Endodermal cell (in vitro differentiated cells): ENCODE measurements around the gene PLEKHG2. TPM values are rescaled to one million over a fixed set of nuclear protein-coding genes. Genes with fewer than 3 reads are reported as not detected.

Experiments used
- DNase-seq: peaks from one replicate; pipeline ENCODE4 v3.0.0-alpha.2; 2017
- H3K27ac ChIP-seq: 2 replicates; pipeline ENCODE4 v1.5.1; 2013; ENCODE audit warnings: mild to moderate bottlenecking, low read depth, low read length, moderate library complexity
- H3K27me3 ChIP-seq: 2 replicates; pipeline ENCODE4 v1.6.1; 2013; ENCODE audit warnings: mild to moderate bottlenecking, low read length, moderate library complexity; ENCODE audit not compliant: insufficient read depth, control insufficient read depth, poor library complexity, severe bottlenecking
- H3K36me3 ChIP-seq: 2 replicates; pipeline ENCODE4 v1.7.0; 2013; ENCODE audit warnings: mild to moderate bottlenecking, low read length, moderate library complexity; ENCODE audit not compliant: control insufficient read depth, insufficient read depth
- H3K4me1 ChIP-seq: one replicate; pipeline ENCODE4 v1.7.0; 2013; ENCODE audit warnings: low read length; ENCODE audit not compliant: control insufficient read depth, insufficient read depth
- H3K4me3 ChIP-seq: 2 replicates; pipeline ENCODE4 v1.5.1; 2013; ENCODE audit warnings: mild to moderate bottlenecking, low read length, moderate library complexity
- H3K9ac ChIP-seq: 2 replicates; pipeline ENCODE4 v1.6.1; 2013; ENCODE audit warnings: mild to moderate bottlenecking, low read length, moderate library complexity; ENCODE audit not compliant: poor library complexity, severe bottlenecking; ENCODE audit errors: extremely low read depth
- H3K9me3 ChIP-seq: 2 replicates; pipeline ENCODE4 v1.6.1; 2013; ENCODE audit warnings: mild to moderate bottlenecking, low read length, moderate library complexity; ENCODE audit not compliant: control insufficient read depth
- H3K27ac Mint-ChIP-seq: 2 replicates; pipeline ENCODE4 v1.8.0; 2020; ENCODE audit warnings: mixed read lengths
- H3K27me3 Mint-ChIP-seq: 2 replicates; pipeline ENCODE4 v1.8.0; 2021; ENCODE audit warnings: mild to moderate bottlenecking, mixed read lengths; ENCODE audit not compliant: insufficient read depth
- H3K36me3 Mint-ChIP-seq: 2 replicates; pipeline ENCODE4 v1.8.0; 2020; ENCODE audit warnings: low read depth, mixed read lengths
- H3K4me1 Mint-ChIP-seq: 2 replicates; pipeline ENCODE4 v1.8.0; 2020; ENCODE audit warnings: mixed read lengths
- H3K4me3 Mint-ChIP-seq: 2 replicates; pipeline ENCODE4 v1.8.0; 2020; ENCODE audit warnings: mild to moderate bottlenecking, moderate library complexity, mixed read lengths
- H3K9me3 Mint-ChIP-seq: 2 replicates; pipeline ENCODE4 v1.8.0; 2020; ENCODE audit warnings: mild to moderate bottlenecking, mixed read lengths
- WGBS, 2 experiments: methylation state at CpG; one replicate each; pipeline versions ENCODE4 v1.1.5 to v1.1.7; 2013; ENCODE audit warnings: missing lambda C conversion rate in 2 of 2, mixed read lengths in 1 of 2; ENCODE audit not compliant: insufficient coverage in 1 of 2, insufficient read length in 1 of 2; 5-methylcytosine and 5-hydroxymethylcytosine counted together
- total RNA-seq, 2 donors: library from RNA; stranded (reverse); fragmentation: NEBNext Ultra II Directional in 1 of 2; extraction: Animal tissue kit (Norgen Biotek cat#: 25700) in 1 of 2; gene quantifications; 2 replicates in 1 of 2; 3 replicates in 1 of 2; pipeline ENCODE4 v1.2.1, GENCODE V29; 2021
- TF ChIP-seq, protein P1 (sequence below): fragments of 200-600 bp; sonication (generic); conservative IDR thresholded peaks from 2 replicates; pipeline ENCODE4 v1.5.0; 2021; ENCODE audit warnings: antibody characterized with exemption, mild to moderate bottlenecking

The PLEKHG2 gene
- total RNA-seq, 2 donors from 2014 or later = 127 to 160 TPM

DNA sequence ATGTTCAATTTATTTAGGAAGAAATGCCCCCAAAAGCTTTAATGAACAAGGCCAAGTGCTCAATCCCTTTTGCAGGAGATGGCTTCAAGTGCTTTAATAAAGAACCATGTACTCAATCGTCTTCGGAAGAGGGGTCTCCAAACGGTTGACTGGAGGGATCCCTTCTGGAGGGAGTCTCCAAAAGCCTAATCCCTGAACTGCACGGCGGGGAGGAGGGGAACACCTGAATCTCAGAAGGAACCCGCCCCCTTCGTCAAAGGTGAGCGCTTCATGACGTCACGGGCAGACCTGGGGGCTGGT lies 22.1 kb upstream of the PLEKHG2 start:
- peaks cover 7% of the 10 kb centered on the region for H3K4me1 ChIP-seq
- H3K9me3 ChIP-seq = no peaks in the 10 kb centered on the region
- Mint-ChIP-seq H3K36me3 (peaks cover 54% of the 10 kb centered on the region), H3K9me3 (no peaks in the 10 kb centered on the region), H3K4me1 (peaks cover 12% of the 10 kb centered on the region), H3K27me3 (no peaks in the 10 kb centered on the region), H3K27ac (peak overlapping the region; percentile 99), H3K4me3 (peak overlapping the region; percentile 90)
- H3K36me3 ChIP-seq = peaks cover 60% of the 10 kb centered on the region
- no peak for DNase-seq
- H3K9ac ChIP-seq = peak overlapping the region; percentile 90
- no peaks in the 10 kb centered on the region for H3K27me3 ChIP-seq
- TF ChIP-seq, protein P1, sequence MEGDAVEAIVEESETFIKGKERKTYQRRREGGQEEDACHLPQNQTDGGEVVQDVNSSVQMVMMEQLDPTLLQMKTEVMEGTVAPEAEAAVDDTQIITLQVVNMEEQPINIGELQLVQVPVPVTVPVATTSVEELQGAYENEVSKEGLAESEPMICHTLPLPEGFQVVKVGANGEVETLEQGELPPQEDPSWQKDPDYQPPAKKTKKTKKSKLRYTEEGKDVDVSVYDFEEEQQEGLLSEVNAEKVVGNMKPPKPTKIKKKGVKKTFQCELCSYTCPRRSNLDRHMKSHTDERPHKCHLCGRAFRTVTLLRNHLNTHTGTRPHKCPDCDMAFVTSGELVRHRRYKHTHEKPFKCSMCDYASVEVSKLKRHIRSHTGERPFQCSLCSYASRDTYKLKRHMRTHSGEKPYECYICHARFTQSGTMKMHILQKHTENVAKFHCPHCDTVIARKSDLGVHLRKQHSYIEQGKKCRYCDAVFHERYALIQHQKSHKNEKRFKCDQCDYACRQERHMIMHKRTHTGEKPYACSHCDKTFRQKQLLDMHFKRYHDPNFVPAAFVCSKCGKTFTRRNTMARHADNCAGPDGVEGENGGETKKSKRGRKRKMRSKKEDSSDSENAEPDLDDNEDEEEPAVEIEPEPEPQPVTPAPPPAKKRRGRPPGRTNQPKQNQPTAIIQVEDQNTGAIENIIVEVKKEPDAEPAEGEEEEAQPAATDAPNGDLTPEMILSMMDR = no peak
- peak overlapping the region; percentile 93 for H3K4me3 ChIP-seq
- 0 to 4% methylated on average over 5 to 10 of the region's 10 CpGs for WGBS, 2 experiments
- peak overlapping the region; percentile 96 for H3K27ac ChIP-seq

DNA sequence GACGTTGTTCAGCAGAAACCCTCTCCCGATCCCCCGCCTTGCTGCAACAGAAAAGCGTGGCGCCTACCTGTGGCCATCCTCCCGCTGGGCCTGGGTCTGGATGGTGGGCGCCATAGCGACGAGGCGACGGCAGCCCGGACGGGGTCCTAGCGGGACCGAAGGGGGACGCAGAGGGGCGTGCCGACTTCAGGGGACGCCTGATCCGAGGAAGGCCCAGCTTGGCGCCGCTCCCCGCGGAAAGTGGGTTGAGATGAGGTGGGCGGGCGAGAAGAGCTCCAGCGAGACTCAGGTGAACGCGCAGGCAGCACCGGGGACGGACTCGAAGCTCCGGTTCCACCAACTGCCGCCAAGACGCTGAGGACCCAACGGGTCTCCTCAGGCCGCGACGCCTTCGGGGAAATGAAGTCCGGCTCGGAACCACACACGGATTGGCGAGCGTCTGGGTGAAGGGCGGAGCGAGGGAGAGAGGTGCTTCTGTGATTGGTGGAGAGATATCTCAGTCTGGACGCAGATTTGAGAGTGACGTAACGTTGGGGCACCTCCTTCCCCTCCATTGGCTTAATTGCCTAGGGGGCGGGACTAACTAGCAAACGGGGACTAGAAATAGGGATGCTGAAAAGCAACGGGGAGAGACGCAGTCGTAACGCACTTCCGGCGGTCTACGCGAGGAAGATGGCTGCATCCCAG lies 21.6 kb upstream of the PLEKHG2 start, which contains the start of the genes MED29 and PAF1:
Gene MED29 (plus strand): TSS at position 628 of the 687 bp plus-strand sequence. CDS start 45 bp downstream, at position 673.
Gene PAF1 (minus strand): TSS at position 356 of the 687 bp plus-strand sequence. CDS start 242 bp downstream, at position 114.
- Mint-ChIP-seq H3K4me3 (peak within 1 kb of the TSS; percentile 90), H3K27ac (peak within 1 kb of the TSS; percentile 99)

DNA sequence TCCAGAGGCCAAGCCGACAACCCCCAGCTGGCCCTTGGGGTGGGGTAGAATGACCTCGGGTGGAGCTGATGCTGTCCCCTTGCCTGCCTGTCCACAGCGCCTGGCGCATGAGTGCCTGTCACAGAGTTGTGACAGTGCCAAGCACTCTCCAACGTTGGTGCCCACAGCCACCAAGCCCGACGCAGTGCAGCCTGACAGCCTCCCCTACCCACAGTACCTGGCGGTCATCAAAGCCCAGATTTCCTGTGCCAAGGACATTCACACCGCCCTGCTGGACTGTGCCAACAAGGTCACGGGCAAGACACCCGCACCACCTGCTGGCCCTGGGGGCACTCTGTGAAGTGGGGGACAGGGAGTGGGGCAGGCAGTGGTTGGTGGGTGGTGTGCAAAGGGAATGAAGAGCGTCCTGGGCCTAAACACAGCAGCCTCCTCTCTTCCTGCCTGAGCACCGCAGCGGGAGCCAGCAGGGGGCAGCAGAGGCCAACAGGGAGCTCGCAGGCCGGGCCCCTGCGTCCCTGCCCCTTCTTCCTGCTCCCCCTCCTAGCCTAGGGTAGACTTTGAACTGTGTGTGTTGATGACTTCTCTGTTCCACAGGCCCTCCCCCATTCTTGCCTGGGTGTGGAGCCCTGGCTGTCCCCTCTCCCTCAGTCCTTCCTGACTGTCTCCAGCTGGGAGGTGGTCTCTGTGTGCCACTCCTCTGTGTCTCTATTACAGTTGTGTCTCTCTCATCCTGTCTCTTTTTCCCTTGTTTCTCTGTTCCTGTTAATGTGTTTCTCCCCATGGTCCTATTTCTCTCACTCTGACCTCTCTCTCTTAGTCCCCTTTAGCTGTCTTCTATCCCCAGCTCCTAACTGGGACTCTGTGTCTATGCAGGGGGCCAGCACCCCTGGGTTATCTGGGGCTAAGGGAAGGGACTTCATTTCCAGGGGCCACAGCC lies 14.8 kb upstream of the PLEKHG2 start:
- H3K9me3 ChIP-seq = no peaks in the 10 kb centered on the region
- Mint-ChIP-seq H3K4me3 (peak overlapping the region; percentile 26), H3K36me3 (peaks cover 33% of the 10 kb centered on the region), H3K27me3 (no peaks in the 10 kb centered on the region), H3K4me1 (peaks cover 34% of the 10 kb centered on the region), H3K9me3 (no peaks in the 10 kb centered on the region), H3K27ac (peak overlapping the region; percentile 98)
- peaks cover 25% of the 10 kb centered on the region for H3K36me3 ChIP-seq
- no peak overlapping the region for H3K9ac ChIP-seq
- no peaks in the 10 kb centered on the region for H3K27me3 ChIP-seq
- DNase-seq = peak; percentile 97
- TF ChIP-seq, protein P1 = peak; percentile 98
- 44 to 53% methylated on average over 7 to 17 of the region's 17 CpGs for WGBS, 2 experiments
- peaks cover 16% of the 10 kb centered on the region for H3K4me1 ChIP-seq
- H3K4me3 ChIP-seq = no peak overlapping the region
- no peak overlapping the region for H3K27ac ChIP-seq

More for the DNA sequence above, 21.6 kb upstream of the PLEKHG2 start, which contains the start of the genes MED29 and PAF1:
- Histone ChIP-seq H3K27me3 (no peaks in the 10 kb centered on the region), H3K27ac (peak within 1 kb of the TSS; percentile 96), H3K4me1 (peaks cover 7% of the 10 kb centered on the region), H3K9me3 (no peaks in the 10 kb centered on the region), H3K4me3 (peak within 1 kb of the TSS; percentile 93), H3K9ac (peak within 1 kb of the TSS; percentile 90), H3K36me3 (peaks cover 58% of the 10 kb centered on the region)
- peak; percentile 99 for DNase-seq
- Mint-ChIP-seq H3K9me3 (no peaks in the 10 kb centered on the region), H3K36me3 (peaks cover 53% of the 10 kb centered on the region), H3K27me3 (no peaks in the 10 kb centered on the region), H3K4me1 (peaks cover 10% of the 10 kb centered on the region)
- 0% methylated on average over 28 to 60 of the region's 60 CpGs for WGBS, 2 experiments
- TF ChIP-seq, protein P1 = peak; percentile 31
